OCI-LY7 (cell line): ENCODE data around the gene SRD5A3. TPM values are rescaled to one million over a fixed set of nuclear protein-coding genes. Genes with fewer than 3 reads are reported as not detected.
"Not testable (repeated sequence)": the region's sequence is repeated elsewhere in the genome, so short reads cannot be mapped to it uniquely, and the experiment has no call there.

Experiments used
- BruUV-seq: library from RNA; stranded (reverse); fragments of 400-500 nt; replicated peaks from 2 replicates; lab custom pipeline; 2021; lab: Mats Ljungman, UMichigan
- CTCF ChIA-PET: fragments of 300-600 bp; sonication (Branson Sonifier 250); formaldehyde crosslinking; loops from one replicate; lab custom pipeline; 2022; ENCODE audit warnings: antibody characterized with exemption; ENCODE audit not compliant: unreplicated experiment; lab: Charles Lee
- POLR2A ChIA-PET: fragments of 300-600 bp; sonication (Branson Sonifier 250); formaldehyde crosslinking; loops from one replicate; lab custom pipeline; 2022; ENCODE audit warnings: antibody characterized with exemption; lab: Charles Lee
- DNase-seq: peaks from one replicate; pipeline ENCODE4 v3.0.0-alpha.2; 2015; ENCODE audit warnings: low spot score
- H2AFZ ChIP-seq: fragments of 200-600 bp; sonication (generic), shearing (Covaris generic); 2 replicates; pipeline ENCODE4 v1.6.1; 2014; ENCODE audit warnings: mild to moderate bottlenecking, antibody characterized with exemption, low read length, moderate library complexity
- H3K27ac ChIP-seq: fragments of 200-600 bp; sonication (generic); 2 replicates; pipeline ENCODE4 v1.5.1; 2014; ENCODE audit warnings: mixed run types, low read depth, mild to moderate bottlenecking, moderate library complexity, low read length, inconsistent platforms; ENCODE audit not compliant: poor library complexity, severe bottlenecking
- H3K36me3 ChIP-seq: fragments of 200-600 bp; sonication (generic); 2 replicates; pipeline ENCODE4 v1.6.1; 2014; ENCODE audit warnings: mild to moderate bottlenecking, antibody characterized with exemption, low read length, moderate library complexity, mixed read lengths; ENCODE audit not compliant: insufficient read depth
- H3K4me1 ChIP-seq: fragments of 200-600 bp; sonication (generic); 2 replicates; pipeline ENCODE4 v1.5.1; 2014; ENCODE audit warnings: mild to moderate bottlenecking, low read length; ENCODE audit not compliant: insufficient read depth, poor library complexity, severe bottlenecking
- H3K4me2 ChIP-seq: fragments of 200-600 bp; sonication (generic); 2 replicates; pipeline ENCODE4 v1.6.1; 2014; ENCODE audit warnings: mild to moderate bottlenecking, low read length
- H3K4me3 ChIP-seq: fragments of 200-600 bp; sonication (generic); 2 replicates; pipeline ENCODE4 v1.5.1; 2014; ENCODE audit warnings: mild to moderate bottlenecking, low read depth, low read length; ENCODE audit not compliant: poor library complexity, severe bottlenecking
- H3K79me2 ChIP-seq: fragments of 200-600 bp; sonication (generic); 2 replicates; pipeline ENCODE4 v1.6.1; 2016; ENCODE audit warnings: low read depth, mild to moderate bottlenecking, low read length, moderate library complexity, mixed read lengths; ENCODE audit not compliant: insufficient read depth
- H3K9me2 ChIP-seq: fragments of 200-600 bp; sonication (generic); 2 replicates; pipeline ENCODE4 v1.6.1; 2016; ENCODE audit warnings: mild to moderate bottlenecking, low read length, mixed read lengths; ENCODE audit not compliant: insufficient read depth
- H3K9me3 ChIP-seq: fragments of 200-600 bp; sonication (generic); 2 replicates; pipeline ENCODE4 v1.6.1; 2014; ENCODE audit warnings: mild to moderate bottlenecking, mixed run types, low read length, mixed read lengths
- H4K20me1 ChIP-seq: fragments of 200-600 bp; sonication (generic); 2 replicates; pipeline ENCODE4 v1.6.1; 2014; ENCODE audit warnings: mild to moderate bottlenecking, antibody characterized with exemption, low read length, moderate library complexity, mixed read lengths; ENCODE audit not compliant: insufficient read depth
- CTCF ChIP-seq: fragments of 200-600 bp; sonication (generic); conservative IDR thresholded peaks from 2 replicates; pipeline ENCODE4 v1.5.1; 2014; ENCODE audit warnings: mild to moderate bottlenecking, antibody characterized with exemption, low read length, moderate library complexity, mixed read lengths
- EZH2phosphoT487 ChIP-seq: fragments of 200-600 bp; sonication (generic); IDR thresholded peaks from 2 replicates; pipeline ENCODE4 v1.6.1; 2018; ENCODE audit warnings: low read depth, borderline replicate concordance, mild to moderate bottlenecking, mixed run types, antibody characterized with exemption, low read length, moderate library complexity, mixed read lengths
- intact Hi-C: fragments of 100-400 bp; cut with micrococcal nuclease; formaldehyde crosslinking; loops from one replicate; pipeline ENCODE4 v1.10.0; 2022; ENCODE audit not compliant: unreplicated experiment
- total RNA-seq, 2 experiments: library from RNA; depleted of rRNA in 1 of 2; stranded (reverse); fragments of >200 nt in 1 of 2; shearing (Covaris generic) in 1 of 2; gene quantifications; 2 replicates each; pipeline ENCODE4 v1.2.3, GENCODE V29; 2014 to 2022

SRD5A3 gene
- total RNA-seq, 2 experiments from 2014 or later: 3.9 to 15.3 TPM

GRCh38 chr4:55347610-55348228 lies 1.7 kb downstream of the SRD5A3 start:
- Histone ChIP-seq H3K9me2 (no peaks in the 10 kb centered on the region), H3K27ac (no peak overlapping the region), H3K4me3 (no peak overlapping the region), H3K36me3 (peaks cover 2% of the 10 kb centered on the region; the same call in 1 of the 2 replicates), H2AFZ (no peak overlapping the region), H4K20me1 (no peaks in the 10 kb centered on the region), H3K4me2 (peak overlapping the region; percentile 78), H3K9me3 (peaks cover 3% of the 10 kb centered on the region; the same call in 1 of the 2 replicates), H3K79me2 (peaks cover 3% of the 10 kb centered on the region; the same call in 1 of the 2 replicates), H3K4me1 (peaks cover 15% of the 10 kb centered on the region)
- DNase-seq: peak; percentile 25
- CTCF ChIA-PET: interaction anchor here (1.0 kb wide), 1 partner anchor 199 kb away, joined by 3 read pairs; the partner anchor contains the start of gene CLOCK
- TF ChIP-seq EZH2phosphoT487 (no peak), CTCF (no peak)
- TSS peak; percentile 58 for BruUV-seq
- intact Hi-C loops: loop anchor here (2.0 to 10.0 kb wide), 4 partner anchors 199 to 520 kb away; partner anchors contain the start of genes CLOCK and EXOC1
- POLR2A ChIA-PET: interaction anchor here (1.0 to 1.3 kb wide), 2 partner anchors 47 to 51 kb away, joined by 3 to 5 read pairs; partner anchors contain the start of gene TMEM165

DNA sequence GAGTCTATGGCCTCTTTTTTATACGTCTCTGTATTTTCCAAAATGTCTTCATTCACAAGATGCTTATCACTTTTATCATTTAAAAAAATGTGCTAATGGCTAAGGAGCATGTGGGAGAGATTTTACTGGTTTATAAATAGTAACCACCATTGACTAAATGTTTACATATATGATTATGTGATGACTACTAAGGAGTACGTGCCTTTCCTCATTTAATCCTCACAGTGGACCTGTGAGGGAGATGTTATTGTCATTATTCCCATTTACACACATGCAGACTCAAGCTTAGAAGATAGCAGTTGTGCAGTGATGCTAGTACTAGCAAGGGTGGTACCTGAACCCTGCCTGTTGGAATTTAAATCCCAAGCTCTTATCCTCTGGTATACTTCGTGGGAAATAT lies 2.4 kb downstream of the SRD5A3 start:
- Histone ChIP-seq H3K9me3 (peaks cover 3% of the 10 kb centered on the region; the same call in 1 of the 2 replicates), H4K20me1 (no peaks in the 10 kb centered on the region), H3K27ac (no peak overlapping the region), H3K4me2 (no peak overlapping the region), H3K9me2 (no peaks in the 10 kb centered on the region), H3K36me3 (peaks cover 8% of the 10 kb centered on the region; the same call in 1 of the 2 replicates), H2AFZ (no peak overlapping the region), H3K4me3 (no peak overlapping the region), H3K4me1 (peaks cover 15% of the 10 kb centered on the region), H3K79me2 (peaks cover 3% of the 10 kb centered on the region; the same call in 1 of the 2 replicates)
- TF ChIP-seq CTCF: no peak
- no peak for TF ChIP-seq EZH2phosphoT487
- ChIA-PET POLR2A (interaction anchor here (0.6 to 1.4 kb wide), 4 partner anchors 37 to 80 kb away, joined by 3 read pairs; no protein-coding TSS in a partner anchor), CTCF (no interaction called here)
- DNase-seq: no peak
- intact Hi-C loops: loop anchor here (5.0 to 10.0 kb wide), 3 partner anchors 386 to 519 kb away; partner anchors contain the start of gene EXOC1
- no TSS peak for BruUV-seq

GRCh38 chr4:55350870-55351269 lies 4.8 kb downstream of the SRD5A3 start:
- POLR2A ChIA-PET: interaction anchor here (0.6 to 1.3 kb wide), 2 partner anchors 12 to 44 kb away, joined by 3 read pairs; no protein-coding TSS in a partner anchor
- H2AFZ ChIP-seq, intact Hi-C loops, H3K4me3 ChIP-seq, H3K9me2 ChIP-seq, DNase-seq, H3K27ac ChIP-seq, H3K4me2 ChIP-seq, H3K9me3 ChIP-seq, H3K79me2 ChIP-seq, H4K20me1 ChIP-seq, CTCF ChIA-PET, BruUV-seq: not testable (repeated sequence)
- Histone ChIP-seq H3K4me1 (peaks cover 15% of the 10 kb centered on the region), H3K36me3 (peaks cover 11% of the 10 kb centered on the region; the same call in 1 of the 2 replicates)
